Measurements from ENCODE around the gene CDH26.

CDH26 gene

GRCh38 chr20:60009826-60010616, 51.8 kb downstream of the CDH26 start:
- Histone ChIP-seq H3K27ac (no peak overlapping the region), H3K4me2 (no peak overlapping the region), H3K4me3 (no peak overlapping the region), H3K27me3 (no peaks in the 10 kb centered on the region), H3K9me3 (no peaks in the 10 kb centered on the region), H3K4me1 (peaks cover 26% of the 10 kb centered on the region), H4K20me1 (no peaks in the 10 kb centered on the region), H3K36me3 (no peaks in the 10 kb centered on the region), H3K9ac (no peak overlapping the region)
- no peak for TF ChIP-seq Cebpa-rat (IDR thresholded peaks at IDR 0.05)

GRCh38 chr20:60010689-60011458, 52.7 kb downstream of the CDH26 start:
- TF ChIP-seq Cebpa-rat (IDR thresholded peaks at IDR 0.05): no peak
- H3K27me3 ChIP-seq: no peaks in the 10 kb centered on the region
- H3K4me1 ChIP-seq: peaks cover 26% of the 10 kb centered on the region
- peaks cover 4% of the 10 kb centered on the region; the same call in 1 of the 2 replicates for H3K9me3 ChIP-seq
- no peak overlapping the region for H3K27ac ChIP-seq
- H3K36me3 ChIP-seq: no peaks in the 10 kb centered on the region
- H4K20me1 ChIP-seq: no peaks in the 10 kb centered on the region
- H3K9ac ChIP-seq: no peak overlapping the region
- no peak overlapping the region for H3K4me2 ChIP-seq
- no peak overlapping the region for H3K4me3 ChIP-seq

- no peaks in the 10 kb centered on the region for H3K27me3 ChIP-seq
- H3K36me3 ChIP-seq: no peaks in the 10 kb centered on the region
- no peaks in the 10 kb centered on the region for H4K20me1 ChIP-seq
- H3K4me3 ChIP-seq: no peak overlapping the region
- H3K9me3 ChIP-seq: peaks cover 5% of the 10 kb centered on the region; the same call in 1 of the 2 replicates
- no peak overlapping the region for H3K27ac ChIP-seq
- H3K4me1 ChIP-seq: peaks cover 26% of the 10 kb centered on the region
- no peak overlapping the region for H3K9ac ChIP-seq
- H3K4me2 ChIP-seq: 0 out of 2 replicates have a peak overlapping the region, but pooled peaks have one; percentile 2
- no peak for TF ChIP-seq Cebpa-rat (IDR thresholded peaks at IDR 0.05)
These were observed 53.6 kb downstream of the CDH26 start for GRCh38 chr20:60011512-60012507.

DNA sequence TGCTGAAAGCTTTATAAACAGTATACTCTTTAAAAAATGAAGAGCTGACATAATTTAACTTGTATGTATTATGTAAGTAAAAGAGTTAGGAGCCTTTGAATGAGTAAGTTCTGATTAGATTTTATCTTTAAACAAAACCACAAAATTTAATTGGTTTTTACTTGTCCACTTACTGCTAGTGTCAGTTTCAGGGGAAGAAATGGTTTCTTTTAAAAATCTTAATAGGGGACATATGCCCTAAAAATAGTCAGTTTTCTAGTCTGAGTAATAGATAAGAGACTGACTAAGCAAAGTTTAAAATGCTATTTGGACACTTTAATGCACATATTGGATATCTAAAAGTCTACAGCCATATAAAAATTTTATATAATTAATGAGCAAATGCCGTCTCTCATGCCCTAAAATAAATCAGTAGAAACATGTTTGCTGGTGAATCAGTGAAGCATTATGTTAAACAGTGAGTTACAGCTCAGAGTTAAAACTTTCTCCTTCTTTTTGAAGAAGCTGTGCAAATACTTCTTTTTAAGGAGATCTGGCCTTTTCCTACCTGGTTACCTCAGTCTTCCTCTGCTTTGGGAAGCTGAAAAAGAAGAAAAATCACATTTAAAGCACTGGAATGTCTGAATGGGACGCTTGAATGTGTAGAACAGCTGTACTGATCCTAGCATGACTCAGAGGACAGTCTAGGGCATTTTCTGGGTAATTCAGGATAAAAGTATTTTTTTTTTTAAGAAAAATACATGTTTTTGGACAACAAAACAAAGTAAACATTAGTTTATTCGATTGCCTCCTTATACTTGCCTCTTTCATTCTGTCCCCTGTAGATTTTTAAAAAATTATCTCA, 55.3 kb downstream of the CDH26 start:
- Histone ChIP-seq H3K27ac (no peak overlapping the region), H3K9ac (no peak overlapping the region), H3K27me3 (no peaks in the 10 kb centered on the region), H3K4me2 (no peak overlapping the region), H3K9me3 (peaks cover 9% of the 10 kb centered on the region; the same call in 1 of the 2 replicates), H3K4me3 (no peak overlapping the region), H3K4me1 (peaks cover 26% of the 10 kb centered on the region), H4K20me1 (no peaks in the 10 kb centered on the region), H3K36me3 (no peaks in the 10 kb centered on the region)
- TF ChIP-seq Cebpa-rat (IDR thresholded peaks at IDR 0.05): no peak

DNA sequence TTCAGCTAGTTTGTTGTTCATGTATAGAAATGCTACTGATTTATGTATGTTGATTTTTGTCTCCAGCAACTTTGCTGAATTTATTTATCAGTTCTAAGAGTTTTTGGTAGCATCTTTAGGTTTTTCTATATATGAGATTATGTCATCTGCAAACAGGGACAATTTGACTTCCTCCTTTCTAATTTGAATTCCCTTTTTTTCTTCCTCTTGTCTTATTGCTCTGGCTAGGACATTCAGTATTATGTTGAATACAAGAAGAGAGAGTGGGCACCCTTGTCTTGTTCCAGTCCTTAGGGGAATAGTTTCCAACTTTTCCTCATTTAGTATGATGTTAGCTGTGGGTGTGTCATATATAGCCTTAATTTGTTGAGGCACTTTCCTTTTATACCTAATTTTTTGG, 58.2 kb downstream of the CDH26 start:
- no peak for TF ChIP-seq Cebpa-rat (IDR thresholded peaks at IDR 0.05)
- H3K27ac ChIP-seq: no peak overlapping the region

DNA sequence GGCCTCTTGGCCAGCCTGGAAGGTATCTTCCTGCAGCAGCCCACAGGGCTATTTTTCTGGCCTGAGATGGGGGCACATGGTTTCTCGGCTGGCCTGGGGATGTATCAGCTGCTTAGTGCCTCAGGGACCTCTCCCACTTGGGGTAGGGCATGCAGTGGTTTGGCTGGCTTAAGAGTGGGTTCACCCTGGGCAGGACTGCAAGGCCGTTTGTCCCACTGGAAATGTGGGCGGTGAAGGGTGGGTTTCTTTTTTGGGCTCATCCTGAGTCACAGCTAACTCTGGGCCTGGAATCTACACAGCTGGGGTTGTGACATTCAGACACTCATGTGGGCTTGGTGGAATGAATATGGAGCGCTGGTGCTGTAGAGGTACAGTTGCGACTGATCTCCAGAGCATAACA, 62.0 kb downstream of the CDH26 start:
- H3K27me3 ChIP-seq: no peaks in the 10 kb centered on the region
- no peak overlapping the region for H3K27ac ChIP-seq
- no peak overlapping the region for H3K4me3 ChIP-seq
- no peak overlapping the region for H3K9ac ChIP-seq
- H4K20me1 ChIP-seq: no peaks in the 10 kb centered on the region
- peaks cover 17% of the 10 kb centered on the region; the same call in 1 of the 2 replicates for H3K9me3 ChIP-seq
- TF ChIP-seq Cebpa-rat (IDR thresholded peaks at IDR 0.05): no peak
- no peak overlapping the region for H3K4me2 ChIP-seq
- peaks cover 22% of the 10 kb centered on the region for H3K4me1 ChIP-seq
- H3K36me3 ChIP-seq: no peaks in the 10 kb centered on the region

More for the DNA sequence above, 58.2 kb downstream of the CDH26 start:
- Histone ChIP-seq H3K27me3 (no peaks in the 10 kb centered on the region), H3K4me3 (no peak overlapping the region), H3K36me3 (no peaks in the 10 kb centered on the region), H4K20me1 (no peaks in the 10 kb centered on the region), H3K9me3 (peaks cover 17% of the 10 kb centered on the region; the same call in 1 of the 2 replicates), H3K9ac (no peak overlapping the region), H3K4me2 (no peak overlapping the region), H3K4me1 (peaks cover 24% of the 10 kb centered on the region)

DNA sequence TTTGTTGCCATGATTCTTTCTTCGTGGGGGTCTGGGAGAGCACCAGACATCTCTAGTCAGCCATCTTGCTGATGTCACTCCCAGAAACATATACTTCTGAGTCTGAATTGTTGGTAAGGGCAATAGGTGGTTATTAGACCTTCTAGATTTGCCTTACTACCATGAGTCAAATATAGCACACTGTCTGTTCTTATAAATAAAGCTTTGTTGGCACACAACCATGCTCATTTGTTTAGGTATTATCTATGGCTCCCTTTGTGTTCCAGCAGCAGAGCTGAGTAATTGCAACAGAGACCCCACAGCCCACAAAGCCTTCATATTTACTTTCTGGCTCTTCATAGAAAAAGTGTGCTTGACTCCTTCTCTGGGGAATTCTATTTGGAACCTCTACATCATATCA, 62.9 kb downstream of the CDH26 start:
- Histone ChIP-seq H3K9ac (no peak overlapping the region), H4K20me1 (no peaks in the 10 kb centered on the region), H3K4me3 (no peak overlapping the region), H3K4me1 (peaks cover 26% of the 10 kb centered on the region), H3K27ac (no peak overlapping the region), H3K9me3 (0 out of 2 replicates have a peak, but pooled peaks cover 12% of the 10 kb centered on the region), H3K36me3 (no peaks in the 10 kb centered on the region), H3K4me2 (no peak overlapping the region), H3K27me3 (no peaks in the 10 kb centered on the region)
- TF ChIP-seq Cebpa-rat (IDR thresholded peaks at IDR 0.05): no peak

DNA sequence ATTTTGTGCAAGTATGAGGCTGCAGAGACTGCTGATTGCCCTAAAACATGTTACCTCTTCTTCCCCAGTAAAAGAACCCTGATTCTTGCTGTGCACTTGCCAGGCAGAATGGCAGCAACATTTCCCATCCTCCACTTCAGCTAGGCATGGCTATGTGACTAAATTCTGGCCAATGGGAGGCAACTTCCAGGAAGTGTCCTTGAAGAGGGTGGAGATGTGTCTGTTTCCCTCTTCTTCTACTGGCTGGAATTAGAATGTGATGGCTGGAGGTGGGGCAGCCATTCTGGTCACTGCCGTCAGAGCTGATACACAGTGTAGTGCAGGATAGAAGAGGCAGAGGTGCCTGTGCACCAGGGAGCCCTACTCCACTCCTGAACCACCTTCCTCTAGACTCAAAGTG, 64.6 kb downstream of the CDH26 start:
- no peak overlapping the region for H3K4me3 ChIP-seq
- no peak overlapping the region for H3K27ac ChIP-seq
- peaks cover 21% of the 10 kb centered on the region; the same call in 1 of the 2 replicates for H3K9me3 ChIP-seq
- H4K20me1 ChIP-seq: no peaks in the 10 kb centered on the region
- no peaks in the 10 kb centered on the region for H3K27me3 ChIP-seq
- no peak overlapping the region for H3K9ac ChIP-seq
- no peak overlapping the region for H3K4me2 ChIP-seq
- peaks cover 32% of the 10 kb centered on the region for H3K4me1 ChIP-seq
- no peak for TF ChIP-seq Cebpa-rat (IDR thresholded peaks at IDR 0.05)
- no peaks in the 10 kb centered on the region for H3K36me3 ChIP-seq

Data from BLaER1 (cell line).